GM19238 (cell line): ENCODE results near the gene ABHD15.

Experiments
- DNase-seq: peaks from one replicate; pipeline ENCODE4 v3.0.0; 2011; ENCODE audit warnings: low spot score; ENCODE audit not compliant: insufficient read length

ABHD15 gene, protein sequence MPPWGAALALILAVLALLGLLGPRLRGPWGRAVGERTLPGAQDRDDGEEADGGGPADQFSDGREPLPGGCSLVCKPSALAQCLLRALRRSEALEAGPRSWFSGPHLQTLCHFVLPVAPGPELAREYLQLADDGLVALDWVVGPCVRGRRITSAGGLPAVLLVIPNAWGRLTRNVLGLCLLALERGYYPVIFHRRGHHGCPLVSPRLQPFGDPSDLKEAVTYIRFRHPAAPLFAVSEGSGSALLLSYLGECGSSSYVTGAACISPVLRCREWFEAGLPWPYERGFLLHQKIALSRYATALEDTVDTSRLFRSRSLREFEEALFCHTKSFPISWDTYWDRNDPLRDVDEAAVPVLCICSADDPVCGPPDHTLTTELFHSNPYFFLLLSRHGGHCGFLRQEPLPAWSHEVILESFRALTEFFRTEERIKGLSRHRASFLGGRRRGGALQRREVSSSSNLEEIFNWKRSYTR

DNA sequence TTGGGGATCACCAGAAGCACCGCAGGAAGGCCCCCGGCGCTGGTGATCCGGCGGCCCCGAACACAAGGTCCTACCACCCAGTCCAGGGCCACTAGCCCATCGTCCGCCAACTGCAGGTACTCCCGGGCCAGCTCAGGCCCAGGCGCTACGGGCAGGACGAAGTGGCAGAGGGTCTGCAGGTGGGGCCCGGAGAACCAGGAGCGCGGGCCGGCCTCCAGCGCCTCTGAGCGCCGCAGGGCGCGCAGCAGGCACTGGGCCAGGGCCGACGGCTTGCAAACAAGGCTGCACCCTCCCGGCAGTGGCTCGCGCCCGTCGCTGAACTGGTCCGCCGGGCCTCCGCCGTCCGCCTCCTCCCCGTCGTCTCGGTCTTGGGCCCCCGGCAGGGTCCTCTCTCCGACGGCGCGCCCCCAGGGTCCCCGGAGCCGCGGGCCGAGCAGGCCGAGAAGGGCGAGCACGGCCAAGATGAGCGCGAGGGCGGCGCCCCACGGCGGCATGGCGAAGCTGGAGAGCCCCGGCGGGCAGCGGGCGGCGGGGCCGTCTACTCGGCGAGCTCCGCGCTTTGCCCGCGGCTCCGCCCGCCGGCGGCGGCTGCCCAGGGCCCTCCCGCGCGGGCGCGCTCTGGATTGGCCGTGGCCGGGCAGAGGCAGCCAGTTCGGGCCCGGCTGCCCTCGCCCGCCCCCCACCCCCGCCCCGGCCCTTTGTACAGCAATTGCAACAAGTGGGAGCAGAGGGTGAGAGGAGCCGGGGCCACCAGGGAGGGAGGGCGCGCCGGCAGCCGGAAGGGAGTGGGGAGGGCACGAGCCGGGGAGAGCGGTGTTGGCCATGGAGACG lies at the start of gene ABHD15:
Gene ABHD15, minus strand, starts transcription at position 565 of the 831 bp plus-strand sequence. Its CDS starts 71 bp downstream, at position 494.
- DNase-seq = peak; percentile 67

DNA sequence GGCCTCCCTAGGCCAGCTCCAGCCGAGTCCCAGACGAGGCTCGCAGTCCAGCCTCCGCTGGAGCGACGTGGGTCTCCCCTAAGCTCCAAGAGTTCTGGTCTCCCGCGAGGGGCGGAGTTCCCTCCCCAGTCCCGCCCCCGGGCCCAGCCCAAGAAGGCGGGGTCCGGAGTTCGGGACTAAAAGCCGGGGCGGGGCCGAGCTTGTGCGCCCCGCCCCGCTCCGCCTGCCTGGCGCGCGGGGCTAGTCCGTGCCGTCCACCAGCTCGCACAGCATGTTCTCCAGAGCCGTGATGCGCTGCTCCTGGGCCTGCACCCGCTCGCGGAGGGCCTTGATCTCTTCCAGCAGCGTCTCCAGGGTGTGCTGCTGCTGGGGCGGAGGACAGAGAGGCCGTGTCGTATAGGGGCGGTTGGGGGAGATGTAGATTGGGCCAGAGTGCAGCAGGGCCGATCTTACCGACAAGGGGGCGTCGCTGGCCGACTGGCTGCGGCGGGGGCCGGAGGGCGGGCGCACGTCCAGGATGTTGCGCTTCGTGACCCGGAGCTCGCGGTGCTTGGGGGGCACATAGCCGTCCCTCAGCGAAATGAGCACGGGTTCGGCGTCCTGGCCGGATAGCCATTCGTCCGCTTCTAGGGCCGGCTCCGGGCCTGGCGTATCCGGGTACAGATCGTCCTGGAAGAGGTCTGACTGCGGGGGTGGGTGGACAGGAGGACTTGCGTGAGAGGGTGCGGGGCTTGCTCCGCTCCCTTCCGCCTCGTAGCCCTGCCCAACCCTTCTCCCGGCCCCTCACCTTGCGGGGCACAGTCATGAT lies 48.9 kb upstream of the ABHD15 start:
- DNase-seq = peak; percentile 89

DNA sequence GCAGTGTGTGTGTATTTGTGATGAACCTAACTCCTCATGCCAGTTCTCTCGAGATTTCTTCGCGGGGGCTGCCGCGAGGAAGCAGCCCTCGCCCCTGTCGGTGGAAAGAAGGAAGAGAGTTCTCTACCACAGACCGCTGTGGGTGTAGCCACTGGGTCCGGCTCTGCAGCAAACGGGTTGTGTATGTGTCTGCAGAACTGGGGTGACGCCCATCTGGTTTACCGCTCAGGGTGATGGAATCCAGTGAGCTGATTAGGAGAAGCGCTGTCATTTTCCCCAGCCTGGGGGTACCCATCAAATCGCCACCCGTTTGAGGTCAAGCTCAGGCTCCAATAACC lies 48.2 kb upstream of the ABHD15 start:
- DNase-seq = no peak

DNA sequence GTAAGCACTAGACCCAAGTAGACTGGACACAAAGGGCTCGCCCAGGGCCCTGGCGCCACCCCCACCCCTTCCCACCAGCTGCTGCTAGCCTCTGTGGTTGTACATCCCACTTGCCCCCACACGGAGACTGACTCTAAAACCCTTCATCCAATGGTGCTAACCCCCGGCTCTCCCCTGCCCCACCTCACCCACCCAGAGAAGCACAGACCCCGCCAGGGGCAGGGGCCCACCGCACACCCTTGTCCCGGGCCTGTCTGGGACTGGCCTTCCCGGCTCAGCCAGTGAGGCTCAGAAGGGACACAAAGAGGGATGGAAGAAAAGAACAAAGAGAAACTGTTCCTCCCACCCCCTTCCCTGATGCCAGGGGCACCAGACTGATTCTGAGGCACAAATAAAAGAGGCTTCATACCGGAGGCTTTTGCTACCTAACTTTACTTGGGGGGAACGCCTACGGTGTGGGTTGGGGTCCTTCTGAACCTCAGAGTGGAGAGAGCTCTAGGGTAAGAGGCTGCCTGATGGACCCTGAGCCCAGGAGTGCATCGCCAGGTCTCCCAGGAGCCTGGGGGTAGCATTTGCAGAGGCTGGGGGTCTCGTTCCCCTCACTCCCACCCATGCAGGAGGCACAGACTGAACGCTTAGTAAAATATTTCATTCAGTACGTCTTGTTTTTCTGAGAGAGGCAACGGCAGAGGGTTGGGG lies 47.7 kb upstream of the ABHD15 start:
- DNase-seq = no peak

DNA sequence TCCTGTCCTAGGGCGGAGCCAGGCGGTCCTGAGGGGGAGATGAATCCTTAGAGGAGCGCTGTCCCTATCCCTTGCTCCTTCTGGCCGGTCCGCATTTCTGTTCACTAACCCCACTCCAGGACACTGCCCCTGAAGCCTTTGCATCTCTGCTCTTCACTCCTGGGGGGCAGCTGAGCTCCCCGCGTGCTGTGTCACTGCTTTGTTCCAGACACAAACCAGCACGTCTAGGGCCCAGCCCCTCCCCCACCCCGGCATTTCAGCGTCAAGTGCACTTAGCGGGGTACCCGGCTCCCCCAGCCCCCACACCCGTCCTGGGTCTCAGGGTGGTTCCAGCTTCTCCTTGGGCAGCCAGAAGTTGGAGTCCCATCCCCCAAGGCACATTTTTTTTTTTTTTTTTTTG lies 47.0 kb upstream of the ABHD15 start:
- DNase-seq = no peak

DNA sequence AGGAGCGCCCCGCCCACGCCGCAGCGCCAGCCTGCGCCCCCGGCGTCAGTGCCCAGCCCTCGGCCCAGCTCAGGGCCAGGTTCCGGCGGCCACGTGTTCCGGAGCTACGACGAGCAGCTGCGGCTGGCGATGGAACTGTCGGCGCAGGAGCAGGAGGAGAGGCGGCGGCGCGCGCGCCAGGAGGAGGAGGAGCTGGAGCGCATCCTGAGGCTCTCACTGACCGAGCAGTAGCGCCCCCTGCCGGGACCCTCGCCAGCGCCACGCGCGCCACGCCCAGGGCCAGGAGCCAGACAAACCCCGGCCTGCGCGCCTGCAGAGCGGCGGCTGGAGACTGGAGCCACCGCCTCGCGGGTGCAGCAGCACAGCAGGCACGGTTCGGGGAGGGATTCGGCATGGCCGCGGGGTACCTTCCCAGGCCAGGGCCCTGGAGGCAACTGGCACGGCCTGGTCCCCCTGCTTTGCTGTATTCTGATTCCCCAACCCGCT lies 46.6 kb upstream of the ABHD15 start:
- no peak for DNase-seq

DNA sequence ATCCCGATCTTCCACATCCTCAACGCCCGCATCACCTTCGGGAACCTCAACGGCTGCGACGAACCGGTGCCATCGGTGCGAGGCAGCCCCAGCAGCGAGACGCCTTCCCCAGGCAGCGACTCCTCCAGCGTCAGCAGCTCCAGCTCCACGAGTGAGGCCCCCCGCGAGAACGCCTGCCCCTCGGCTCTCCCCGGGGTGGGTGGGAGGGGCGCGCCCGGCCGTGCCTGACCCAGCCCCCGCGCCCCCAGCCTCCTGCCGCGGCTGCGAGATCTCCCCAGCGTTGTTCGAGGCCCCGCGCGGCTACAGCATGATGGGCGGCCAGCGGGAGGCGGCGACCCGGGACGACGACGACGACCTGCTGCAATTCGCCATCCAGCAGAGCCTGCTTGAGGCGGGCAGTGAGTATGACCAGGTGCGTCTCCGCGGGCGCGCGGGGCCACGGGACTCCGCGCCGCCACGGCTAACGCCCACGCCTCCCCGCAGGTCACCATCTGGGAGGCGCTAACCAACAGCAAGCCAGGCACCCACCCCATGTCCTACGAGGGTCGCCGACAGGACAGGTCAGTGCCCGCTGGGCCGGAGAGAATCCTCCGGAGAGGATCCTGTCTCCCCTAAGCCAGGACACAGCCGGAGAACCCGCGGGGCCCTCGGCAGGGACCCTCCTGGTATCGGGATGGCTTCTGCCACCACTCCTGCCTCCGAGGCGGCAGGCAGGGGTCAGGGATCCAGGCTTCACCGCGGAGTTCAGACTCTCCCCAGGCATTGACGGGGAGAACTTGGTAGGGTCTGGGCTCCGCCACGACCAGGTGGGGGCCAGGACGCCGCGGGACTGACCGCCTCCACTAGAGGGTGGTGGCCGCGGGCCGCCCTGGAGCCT lies 45.8 kb upstream of the ABHD15 start:
- no peak for DNase-seq

DNA sequence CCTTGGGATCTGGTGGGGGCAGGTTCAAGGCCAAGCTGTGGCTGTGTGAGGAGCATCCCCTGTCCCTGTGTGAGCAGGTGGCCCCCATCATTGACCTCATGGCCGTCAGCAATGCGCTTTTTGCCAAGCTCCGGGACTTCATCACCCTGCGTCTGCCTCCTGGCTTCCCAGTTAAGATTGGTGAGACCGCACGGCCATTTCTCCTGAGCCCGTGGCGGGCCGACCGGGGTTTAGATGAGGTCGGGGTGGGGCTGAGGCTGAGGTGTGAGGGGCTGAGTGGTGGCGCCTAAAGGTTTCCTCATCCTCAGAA lies 45.2 kb upstream of the ABHD15 start:
- DNase-seq = no peak

DNA sequence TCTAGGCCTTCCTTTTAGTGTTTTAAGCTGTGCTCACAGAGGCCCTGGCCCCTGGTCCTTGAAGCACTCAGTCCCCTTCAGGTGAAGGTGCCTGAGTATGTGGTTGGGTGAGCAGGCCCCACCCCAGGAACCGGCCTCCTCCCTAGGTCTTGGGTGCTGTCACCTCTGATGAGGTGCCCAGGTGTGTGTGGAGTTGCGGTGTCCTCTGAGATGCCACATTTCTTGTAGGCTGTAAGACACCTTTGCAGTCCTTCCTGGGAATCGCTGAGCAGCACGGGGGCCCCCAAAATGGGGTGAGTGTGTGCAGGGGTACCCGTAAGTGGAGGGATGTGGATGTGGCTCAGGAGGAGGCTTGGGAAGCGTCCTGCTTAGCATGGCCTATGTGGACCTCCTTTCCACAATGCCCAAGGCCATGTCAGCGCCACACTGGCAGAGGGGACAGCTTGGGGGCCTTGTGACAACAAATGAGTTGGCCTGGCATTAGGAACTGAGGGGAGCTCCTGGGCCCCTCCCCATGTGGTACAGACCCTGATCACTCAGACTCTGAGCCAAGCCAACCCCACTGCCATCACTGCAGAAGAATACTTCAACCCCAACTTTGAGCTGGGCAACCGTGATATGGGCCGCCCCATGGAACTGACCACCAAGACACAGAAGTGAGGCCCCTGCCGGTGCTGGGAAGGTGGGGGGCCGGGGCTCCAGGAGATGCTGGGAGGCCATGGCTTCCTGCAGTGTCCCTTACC lies 44.7 kb upstream of the ABHD15 start:
- no peak for DNase-seq

DNA sequence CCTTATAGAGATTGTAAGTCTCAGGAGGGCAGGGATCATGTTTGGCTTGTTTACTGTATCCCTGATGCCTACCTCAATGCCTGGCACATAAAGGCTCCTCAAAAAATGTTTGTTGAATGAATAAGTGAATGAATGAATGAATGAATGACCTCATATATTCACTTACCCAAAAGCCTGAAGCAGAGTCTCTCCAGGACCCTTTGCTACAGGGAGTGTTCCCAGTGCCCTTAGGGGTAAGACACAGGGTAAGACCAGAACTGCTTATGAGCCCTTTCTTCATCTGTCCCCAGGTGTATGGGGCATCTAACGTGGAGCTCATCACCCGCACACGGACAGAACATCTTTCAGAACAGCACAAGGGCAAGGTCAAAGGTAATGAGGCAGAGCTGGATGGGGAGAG lies 43.6 kb upstream of the ABHD15 start:
- no peak for DNase-seq

DNA sequence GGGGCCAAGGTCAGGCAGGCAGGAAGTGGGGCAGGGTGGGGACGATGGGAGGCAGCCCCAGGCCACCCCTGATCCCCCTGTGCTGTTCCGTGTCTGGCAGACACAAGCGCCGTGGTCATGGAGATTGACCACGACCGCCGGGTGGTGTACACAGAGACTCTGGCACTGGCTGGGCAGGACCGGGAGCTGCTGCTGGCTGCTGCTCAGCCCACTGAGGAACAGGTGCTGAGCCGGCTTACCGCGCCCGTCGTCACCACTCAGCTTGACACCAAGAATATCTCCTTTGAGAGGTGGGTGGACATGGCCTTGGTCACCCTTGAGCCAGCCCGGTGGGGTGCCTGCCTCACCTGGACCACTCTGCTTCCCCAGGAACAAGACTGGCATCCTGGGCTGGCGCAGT lies 42.1 kb upstream of the ABHD15 start:
- DNase-seq = no peak

DNA sequence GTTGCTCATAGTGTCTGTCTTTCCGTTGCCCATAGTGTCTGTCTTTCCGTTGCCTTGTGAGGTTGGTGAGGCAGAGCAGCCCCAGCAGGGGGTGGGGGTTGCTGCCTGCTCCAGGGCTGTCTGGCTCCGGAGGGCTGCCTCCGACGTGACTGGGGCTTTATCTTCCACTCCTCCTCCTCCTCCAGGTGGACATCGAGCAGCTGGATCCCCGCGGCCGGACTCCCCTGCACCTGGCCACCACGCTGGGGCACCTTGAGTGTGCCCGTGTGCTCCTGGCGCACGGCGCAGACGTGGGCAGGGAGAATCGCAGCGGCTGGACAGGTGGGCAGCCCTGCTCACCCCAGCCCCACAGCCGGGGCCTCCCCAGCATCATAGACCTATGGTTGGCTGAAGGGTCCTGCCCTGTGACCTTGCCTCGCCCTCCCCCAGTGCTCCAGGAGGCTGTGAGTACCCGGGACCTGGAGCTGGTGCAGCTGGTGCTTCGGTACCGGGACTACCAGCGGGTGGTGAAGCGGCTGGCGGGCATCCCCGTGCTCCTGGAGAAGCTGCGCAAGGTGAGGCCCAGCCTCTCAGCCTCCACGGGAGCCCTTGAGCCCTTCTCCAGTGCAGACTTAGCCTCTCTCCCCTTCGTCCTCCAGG lies 40.8 kb upstream of the ABHD15 start:
- no peak for DNase-seq

DNA sequence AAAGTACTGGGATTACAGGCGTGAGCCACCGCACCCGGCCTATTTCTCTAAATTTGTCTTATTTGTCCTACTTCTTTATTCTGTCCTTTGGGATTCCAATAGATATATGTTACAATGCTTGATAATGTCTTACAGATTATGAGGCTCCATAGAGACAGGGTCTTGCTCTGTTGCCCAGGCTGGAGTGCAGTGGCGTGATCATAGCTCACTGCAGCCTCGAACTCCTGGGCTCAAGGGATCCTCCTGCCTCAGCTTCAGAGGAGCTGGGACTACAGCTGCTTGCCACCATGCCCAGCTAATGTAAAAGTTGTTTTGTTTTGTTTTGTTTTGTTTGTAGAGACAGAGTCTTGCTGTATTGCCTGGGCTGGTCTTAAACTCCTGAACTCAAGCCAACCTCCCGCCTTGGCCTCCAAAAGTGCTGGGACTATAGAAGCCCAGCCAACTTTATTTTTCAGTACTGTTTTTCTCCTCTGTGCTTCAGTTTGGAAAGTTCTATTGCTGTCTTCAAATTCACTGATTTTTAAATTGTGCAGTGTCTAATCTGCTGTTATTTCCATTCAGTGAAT lies 36.4 kb upstream of the ABHD15 start:
- DNase-seq = no peak

DNA sequence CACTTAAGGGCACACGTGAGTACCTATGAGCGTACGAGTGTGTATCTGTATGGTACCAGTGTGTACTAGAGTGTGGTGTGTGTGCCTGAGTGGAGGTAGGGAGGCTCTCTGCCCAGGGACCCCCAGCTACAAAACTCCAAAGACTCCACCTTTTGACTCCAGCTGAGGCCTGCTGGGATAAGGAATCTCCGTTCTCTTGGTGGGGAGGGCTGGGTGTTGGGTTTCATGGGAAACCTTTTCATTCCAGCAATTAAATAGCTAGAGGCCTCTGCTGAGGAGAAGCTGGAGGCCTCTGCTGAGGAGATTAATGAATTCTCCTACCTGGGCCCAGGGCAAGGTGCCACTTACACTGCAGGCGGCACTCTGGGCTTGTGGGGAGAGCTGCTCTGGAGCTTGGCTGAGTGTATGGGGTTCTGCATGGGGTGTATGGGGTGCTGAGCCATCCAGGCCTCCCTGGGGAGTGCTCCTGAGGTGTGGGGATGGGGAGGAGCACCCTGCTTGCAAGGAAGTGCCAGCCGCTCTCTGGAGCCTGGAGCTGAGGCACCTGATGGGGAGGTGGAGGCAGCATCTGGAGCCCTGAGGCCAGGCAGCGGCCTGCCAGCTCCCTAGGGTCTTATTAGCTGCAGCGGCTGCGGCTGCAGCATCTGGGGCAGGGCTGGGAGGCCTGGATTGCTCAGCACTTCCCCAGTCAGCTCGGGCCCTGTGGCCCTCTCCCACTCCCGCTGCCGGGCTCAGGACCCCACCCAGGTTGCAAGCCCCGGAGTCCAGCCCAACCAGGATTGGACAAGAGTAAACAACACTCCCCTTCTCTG lies 30.7 kb upstream of the ABHD15 start:
- DNase-seq = no peak

DNA sequence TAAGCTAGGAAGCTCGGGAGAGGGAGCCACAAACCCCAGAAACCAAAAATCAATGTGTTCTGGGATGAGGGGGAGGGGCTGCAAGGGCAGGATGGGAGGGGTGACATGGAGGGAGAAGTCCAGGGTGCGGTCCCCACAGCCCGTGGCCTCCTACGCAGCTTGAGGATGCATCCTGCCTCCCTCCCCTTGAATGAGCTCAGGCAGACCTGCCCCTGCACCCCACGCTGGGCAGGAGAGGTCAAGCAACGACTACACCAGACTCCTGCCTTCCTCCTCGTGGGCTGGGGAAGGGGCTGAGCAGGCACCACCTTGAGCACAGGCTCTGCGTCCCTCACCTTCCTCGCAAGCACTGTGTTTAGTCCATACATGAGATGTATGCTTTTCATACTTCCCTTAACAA lies 30.0 kb upstream of the ABHD15 start:
- DNase-seq = no peak

DNA sequence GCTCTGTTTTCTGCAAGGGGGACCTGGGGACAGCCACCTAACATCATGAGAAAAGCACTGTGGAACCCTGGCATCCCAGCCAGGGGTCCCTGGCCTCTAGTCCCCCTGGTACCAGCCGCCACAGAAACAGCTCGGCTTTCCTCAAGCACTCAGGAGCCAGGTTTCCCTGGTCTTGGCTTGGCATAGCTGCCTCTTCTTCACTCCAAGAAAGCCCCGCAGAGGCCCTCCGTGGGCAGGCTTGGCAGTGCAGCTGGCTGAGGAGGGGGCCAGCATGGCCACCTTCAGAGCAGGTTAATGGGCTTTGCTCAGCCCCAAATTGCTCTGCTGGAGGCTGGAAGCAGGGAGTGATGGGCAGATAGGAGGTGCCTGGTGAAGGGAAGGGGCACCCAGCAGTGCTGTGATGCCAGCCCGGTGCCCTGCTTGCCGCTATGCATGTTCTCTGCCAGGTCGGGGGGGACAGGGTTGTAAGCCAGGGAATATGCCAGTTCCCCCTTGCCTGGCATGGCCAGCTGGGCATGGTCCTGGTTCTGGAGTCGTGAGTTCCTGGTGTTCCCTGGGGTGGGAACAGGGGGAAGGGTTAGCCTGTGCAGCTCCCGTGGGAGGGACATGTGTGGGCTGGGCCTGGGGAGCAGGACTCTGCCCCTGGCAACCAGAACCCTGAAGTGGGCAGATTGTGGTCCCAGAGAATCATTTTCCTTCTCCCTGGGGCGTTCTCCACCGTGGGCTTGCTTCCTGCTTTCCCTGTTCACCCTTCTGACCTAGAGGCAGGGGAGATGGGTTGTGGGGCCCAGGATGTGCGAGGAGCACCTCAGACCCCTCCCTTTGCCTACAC lies 29.3 kb upstream of the ABHD15 start:
- no peak for DNase-seq
